Stimulated activated CD4-positive, alpha-beta T cell treated with anti-CD3 and anti-CD28 coated beads, Interleukin-1b, Interleukin-23, amount 100 ng/mL, for 1 hour (primary cell): Measurements from ENCODE around the gene GREM2.

Experiments
- DNase-seq, 2 donors: peaks; one replicate each; pipeline ENCODE4 v3.0.0-alpha.2; 2020; ENCODE audit warnings: low read depth in 2 of 2

GREM2 gene

DNA sequence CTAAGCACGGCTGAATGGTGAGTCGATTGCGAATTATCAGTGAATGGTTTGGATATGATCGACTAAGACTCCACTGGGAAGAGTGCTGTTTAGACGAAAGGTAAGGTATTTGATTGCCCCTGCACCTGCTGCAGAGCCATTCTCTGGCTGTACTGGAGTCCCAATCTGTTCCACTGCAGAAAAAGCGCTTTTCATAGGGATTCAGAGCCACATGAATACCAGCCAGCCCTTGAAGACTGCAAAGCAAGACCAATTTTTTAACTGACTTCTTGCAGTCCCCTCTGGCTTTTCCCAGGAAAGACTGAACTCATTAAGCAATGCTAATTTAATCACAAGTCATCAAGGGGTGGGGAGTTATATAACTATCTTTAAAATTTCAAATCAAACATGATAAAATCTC lies 1.3 kb downstream of the GREM2 start:
- no peak for DNase-seq

DNA sequence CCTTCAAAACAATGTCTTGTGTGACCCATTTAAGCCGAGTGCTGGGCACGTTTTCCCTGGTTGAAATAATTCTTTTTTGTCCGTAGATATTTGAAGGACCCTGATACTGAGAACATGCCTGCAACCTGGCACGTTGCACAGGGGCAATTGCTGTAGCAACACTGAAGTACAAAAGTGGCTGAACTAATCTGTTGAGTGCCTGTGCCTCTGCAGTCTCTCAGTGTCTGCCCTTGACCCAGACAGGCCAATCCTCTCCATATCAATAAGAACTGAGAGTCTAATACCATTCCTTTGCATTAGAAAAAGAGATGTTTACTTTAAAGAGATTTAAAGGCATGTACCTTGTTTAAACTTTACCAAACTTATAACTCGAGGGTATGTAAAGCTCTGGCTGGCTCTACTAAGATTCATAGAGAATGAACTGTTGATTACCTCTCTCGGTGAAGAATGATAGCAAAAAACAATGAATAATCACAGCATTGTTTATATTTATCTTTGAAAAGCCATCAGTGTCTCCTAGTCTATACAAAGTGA lies 2.4 kb downstream of the GREM2 start:
- DNase-seq, result no peak

DNA sequence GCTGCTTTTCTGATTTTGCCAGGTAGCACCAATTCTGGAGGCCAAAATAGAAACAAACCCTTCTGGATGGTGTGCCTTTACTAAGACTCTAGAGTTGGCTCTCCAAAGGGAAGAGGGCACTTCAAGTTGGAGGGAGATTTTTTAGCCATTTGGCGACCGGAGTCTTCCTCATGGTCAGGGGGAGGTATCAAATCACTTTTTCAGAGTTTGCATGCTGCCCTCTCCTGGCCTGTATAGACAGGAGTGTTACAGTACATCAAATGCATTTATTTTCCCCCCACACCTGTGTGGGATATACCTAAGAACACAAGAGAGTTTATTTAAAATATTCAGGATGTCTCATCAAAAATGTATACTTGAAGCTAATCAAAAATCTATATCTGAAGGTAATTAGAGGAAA lies 3.2 kb downstream of the GREM2 start:
- DNase-seq, result no peak

DNA sequence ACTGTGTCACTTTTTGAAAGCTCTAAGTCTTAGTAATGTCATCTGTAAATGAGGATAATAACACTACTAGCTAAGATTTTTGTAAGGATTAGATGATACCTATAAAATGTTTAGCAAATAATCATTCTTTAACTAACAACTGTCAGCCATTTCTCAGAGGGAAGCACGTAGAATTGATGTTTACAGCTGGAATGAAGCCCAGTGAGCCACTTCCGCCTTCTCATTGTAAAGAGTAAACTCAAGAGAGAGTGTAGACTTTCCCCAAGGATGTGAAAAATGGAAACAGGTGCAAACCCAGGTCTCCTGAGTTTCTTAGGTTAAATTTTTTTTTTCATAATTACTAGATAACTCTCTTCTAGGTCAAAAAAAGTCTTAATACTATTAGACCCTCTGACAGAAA lies 4.9 kb downstream of the GREM2 start:
- no peak for DNase-seq

DNA sequence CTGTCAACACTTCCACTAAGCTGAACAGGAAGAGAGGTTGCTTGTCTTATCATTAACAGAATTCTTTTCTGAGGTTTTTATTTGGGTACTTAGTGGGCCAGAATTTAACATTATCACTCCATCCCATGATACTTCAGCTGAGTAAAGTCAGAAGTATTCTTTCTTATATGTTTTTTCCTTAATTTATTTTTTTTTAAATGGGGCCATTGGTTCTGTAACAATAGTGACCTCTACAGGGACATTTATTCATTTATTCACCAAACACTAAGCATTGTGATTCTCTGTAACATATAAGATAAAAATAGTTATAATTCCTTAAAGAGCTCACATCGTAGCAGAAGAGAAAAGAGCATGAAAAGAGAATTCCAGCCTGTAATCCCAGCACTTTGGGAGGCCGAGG lies 9.8 kb downstream of the GREM2 start:
- DNase-seq, result no peak

DNA sequence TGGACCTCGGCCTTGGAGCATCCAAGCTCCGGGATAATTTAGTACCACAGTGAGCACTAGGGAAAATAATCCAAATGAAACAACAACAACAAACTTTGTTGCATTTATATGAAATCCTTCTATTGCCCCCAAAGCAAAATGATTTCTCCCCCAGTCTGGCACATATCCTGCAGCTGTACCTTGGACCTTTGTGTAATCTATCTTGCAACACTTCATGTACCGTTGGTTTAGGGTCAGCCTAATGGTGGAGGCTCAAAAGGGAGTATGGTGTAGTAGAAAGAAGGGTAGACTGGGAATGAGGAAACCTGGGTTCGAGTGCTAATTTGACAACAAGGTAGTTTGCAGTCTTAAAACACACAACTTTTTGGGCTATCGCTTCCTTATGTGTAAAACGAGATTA lies 12.1 kb downstream of the GREM2 start:
- DNase-seq, result no peak

DNA sequence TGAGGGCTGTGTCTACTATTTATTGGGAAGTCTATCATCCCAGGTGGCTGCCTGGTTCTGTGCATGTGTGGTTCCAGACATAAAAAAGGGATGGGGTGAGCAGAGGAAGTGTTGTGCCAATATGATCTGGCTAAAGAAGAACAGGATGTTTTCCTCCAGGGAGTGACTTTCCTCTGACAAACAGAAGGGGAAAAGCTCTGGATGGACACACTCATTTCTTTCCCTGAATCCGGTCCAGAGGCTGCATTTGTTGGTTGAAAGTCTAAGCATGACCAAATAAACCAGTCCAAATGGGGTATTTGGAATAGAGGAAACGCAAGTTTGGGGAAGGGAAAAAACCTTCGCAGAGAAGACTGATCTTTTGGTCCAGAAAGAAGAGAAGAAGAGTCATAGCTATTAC lies 12.7 kb downstream of the GREM2 start:
- no peak for DNase-seq

DNA sequence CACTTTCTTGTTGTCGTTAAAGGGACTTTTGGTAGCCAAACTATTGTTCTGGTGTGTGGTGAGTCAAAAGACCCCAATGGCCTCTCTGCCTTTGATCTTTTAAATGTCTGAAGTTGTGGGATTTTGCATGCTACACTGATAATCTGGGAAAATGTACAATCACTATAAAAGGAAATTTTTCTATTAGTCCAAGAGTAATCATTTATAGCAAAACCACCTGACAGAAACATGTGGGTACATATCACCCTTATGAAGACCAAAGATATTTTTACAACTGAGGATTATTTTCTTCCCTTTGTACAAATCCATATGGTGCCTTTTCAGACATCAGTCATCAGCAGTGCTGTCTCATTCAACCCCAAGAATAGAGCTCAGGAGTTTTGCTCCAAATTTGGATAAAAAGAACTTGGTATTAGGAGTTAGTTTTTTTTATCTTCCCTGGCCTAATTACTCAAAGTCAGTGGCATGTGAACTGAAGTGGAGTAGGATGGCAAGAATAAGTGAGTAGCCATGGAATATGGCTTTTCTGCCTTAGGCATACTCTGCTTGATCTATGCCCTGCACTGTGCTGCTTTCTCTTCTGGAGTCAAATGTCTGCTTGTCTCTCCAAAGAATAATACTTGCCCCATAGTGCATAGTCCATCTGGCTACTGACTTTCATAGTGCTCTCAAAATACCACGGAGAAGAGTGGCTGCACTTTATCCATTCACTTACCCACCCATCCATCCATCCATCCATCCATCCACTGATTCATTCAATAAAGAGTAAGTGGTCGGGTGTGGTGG lies 13.5 kb downstream of the GREM2 start:
- no peak for DNase-seq

DNA sequence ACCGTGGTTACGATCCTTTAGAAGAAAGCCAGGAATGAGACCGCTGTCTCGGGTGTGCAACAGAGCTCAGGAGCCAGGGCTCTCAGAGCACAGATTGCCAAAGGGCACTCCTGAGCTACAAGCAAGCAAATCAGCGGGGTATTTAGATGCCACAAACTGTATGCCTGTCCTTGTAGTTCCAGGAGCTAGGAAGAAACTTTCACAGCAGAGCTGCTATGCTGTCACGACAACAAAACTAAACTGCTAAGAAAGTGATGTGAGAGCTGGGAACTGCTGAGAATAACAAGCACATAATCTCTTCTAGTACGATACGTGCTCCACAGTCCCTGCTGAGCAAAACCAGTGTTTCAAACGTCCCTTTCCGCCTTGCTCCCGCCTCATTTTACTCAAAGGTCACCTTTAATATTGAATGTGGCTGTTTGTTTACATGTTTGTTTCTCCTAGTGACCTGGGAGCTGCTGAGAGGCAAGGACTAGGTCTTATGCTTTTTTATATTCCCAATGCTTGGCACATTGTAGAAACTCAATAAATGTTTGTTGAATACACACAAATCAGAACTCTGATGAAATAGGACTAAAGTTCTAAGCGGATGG lies 14.7 kb downstream of the GREM2 start:
- DNase-seq, result no peak

DNA sequence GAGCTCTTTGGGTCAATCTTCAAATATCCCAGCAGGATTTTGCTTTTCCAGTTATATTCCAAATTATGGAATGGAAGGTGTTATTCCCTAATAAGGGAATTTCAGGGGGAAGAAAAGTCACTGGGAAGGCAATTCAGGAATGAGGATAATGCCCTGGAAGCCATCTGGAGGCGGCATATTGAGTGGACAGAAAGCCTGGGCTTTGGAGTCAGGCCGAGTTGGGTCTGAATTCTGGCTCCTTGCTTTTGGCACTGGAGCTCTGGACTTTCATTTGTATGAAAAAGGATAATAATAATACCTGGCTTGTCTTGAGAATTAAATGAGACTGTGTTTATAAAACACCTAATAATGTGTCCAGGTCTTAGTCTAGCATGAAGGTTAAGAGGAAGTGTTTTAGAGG lies 16.5 kb downstream of the GREM2 start:
- no peak for DNase-seq

DNA sequence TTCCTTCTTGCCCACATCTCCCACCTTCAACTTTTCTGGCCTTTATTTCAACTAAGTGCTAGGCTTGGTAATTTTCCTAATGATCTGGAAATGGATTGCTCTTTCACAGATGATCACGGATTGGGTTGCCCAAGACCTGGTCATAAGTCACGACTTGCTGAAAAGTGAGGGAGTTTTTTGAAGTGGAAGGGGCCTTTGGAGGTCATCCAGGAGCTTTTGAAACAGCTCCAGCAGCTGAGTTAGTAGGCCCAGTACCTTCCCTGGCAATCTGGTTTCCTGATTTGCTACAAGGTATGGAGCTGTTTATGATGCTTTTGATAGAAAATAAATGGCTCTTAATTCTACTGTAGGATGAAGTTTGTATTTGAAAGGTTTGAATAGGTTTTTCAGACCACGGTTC lies 20.4 kb downstream of the GREM2 start:
- no peak for DNase-seq

DNA sequence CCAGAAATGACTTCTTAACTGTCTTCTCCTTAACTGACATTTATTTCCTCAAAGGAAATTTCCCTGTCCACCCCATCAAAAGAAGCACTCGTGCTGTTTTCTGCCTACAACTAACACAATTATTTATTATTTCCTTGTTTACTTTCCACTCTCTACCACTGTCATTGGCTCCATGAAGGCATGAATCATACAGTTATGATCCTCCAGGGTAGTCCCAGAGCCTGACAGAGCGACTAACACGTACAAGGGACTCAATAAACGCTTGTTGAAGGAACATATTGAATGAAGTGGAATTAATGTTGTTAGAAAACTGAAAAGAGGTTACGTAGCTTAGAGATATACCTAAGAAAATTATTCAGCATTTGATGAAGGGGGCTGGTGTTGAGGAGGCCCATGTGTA lies 20.9 kb downstream of the GREM2 start:
- DNase-seq, result no peak

DNA sequence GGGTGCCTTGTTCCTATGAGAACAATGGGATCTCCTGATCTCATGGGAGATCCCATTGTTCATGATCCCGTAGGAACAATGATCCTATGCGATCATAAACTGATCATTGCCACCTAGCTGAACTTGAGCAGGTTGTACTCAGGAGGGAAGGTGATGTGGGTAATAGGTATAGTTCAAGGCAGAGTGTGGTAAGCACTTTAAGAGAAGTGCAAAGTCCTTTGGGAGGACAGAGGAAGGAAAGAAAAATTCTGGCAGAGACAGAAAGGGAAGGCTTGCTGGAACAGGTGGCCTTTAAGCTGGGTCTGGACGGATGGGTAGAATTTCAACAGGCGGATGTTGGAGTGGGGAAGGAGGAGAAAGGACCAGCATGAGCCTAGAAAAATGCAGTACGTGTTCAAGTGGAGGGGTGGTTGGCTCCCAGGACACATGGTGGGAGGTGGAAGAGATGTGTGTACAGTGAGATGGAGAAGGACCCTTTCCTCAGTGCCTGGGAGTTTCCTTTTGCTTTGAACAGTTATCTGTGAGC lies 22.3 kb downstream of the GREM2 start:
- no peak for DNase-seq

DNA sequence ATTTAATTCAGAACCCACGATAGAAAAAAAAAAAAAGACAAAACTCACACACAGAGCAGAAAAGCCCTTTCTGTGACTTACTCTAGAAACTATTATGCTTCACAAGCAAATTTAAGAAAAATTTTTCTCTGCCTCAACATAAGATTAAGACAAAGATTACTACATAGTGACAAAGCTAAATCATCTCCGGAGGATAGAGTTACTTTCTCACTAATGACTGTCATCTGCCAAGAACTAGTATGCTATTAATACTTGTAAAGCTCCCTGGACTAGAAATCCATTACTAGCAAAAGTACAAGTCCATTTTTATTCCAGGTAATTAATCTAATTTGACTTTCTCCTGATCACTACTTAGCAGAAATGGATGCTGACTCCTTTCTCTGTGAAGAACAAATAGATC lies 25.9 kb downstream of the GREM2 start:
- no peak for DNase-seq

DNA sequence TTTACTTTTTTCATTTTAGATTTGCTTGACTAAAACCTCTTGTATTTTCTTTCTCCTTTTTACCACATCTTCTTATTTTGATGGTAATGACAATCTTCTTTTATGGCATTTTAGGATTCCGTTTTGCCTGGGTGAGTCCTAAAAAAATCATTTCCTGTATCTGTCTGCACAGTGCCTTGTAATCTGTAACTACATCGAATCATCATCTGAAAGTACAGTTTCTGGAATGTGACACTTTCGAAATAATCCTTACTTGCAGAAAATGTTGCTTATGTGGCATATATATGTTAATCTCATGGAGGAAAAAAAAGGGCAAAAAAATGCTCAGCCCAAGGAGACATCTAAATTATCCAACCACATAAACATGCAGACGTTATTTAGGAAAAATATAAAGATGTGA lies 29.0 kb downstream of the GREM2 start:
- no peak for DNase-seq

DNA sequence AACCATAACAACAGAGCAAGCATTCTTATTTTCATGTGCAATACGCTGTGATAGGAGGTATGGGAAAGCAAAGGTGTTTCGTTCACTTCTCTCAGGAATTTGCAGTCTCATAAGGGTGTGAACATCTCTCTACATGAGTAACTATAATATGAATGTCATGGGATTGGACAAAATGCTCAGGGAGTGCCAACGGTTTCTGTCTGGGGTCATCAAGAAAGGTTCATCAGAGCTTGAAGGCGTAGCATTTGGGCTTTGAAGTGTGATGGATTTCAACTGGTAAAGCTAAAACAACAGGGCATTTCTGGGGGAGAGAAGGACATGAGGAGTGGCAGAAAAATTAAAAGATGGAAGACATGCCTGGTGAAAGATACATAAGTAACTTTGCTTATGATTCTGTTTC lies 32.4 kb downstream of the GREM2 start:
- no peak for DNase-seq

DNA sequence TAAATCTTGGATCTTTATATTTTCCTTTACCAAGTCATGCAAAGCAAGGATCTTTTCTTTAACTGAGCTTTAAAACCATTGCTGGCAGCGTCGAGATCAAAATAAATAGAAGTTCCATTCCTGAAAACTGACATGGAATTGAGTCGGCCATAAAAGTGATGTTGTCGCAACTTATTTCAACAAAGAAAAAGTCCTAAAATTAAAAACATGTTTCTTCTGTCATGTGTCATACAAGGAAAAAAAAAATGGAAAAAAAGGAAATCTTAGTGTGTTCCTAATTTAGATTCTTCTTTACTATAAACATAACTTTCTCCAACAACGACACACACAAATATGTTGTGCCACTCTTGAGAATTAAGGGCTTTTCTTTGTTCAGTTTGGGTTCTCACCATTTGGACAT lies 34.9 kb downstream of the GREM2 start:
- DNase-seq, result no peak

DNA sequence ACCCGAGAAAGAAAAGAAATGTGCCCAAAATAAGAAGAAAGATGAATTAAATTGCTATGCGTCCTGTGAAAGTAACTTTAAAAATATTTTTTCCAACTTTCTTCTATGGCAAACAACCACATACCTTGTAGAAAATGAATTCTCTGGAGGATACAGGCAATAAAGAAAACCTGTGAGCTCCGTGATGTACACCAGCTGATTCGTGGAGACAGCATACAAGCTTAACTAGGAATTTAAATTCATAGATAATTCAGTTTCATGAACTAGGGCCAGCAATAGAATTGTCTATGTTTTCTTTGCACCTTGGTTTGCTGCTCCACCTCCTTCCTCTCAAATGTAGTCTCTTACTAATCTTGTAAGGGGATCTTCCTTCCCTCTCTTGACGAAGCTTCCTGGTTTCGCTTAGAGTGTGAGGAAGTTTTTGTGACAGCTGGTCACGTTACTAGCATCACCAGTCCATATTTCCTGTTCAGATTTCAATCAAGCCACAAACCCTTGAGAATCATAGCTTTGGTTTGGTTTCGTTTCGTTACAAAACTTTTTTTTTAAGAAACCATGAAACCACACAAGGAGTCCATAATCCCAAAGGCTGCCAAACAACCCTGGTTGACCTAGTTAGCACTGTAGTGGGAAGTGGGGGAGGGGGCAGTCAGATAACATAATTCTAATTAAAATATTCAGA lies 35.8 kb downstream of the GREM2 start:
- no peak for DNase-seq

DNA sequence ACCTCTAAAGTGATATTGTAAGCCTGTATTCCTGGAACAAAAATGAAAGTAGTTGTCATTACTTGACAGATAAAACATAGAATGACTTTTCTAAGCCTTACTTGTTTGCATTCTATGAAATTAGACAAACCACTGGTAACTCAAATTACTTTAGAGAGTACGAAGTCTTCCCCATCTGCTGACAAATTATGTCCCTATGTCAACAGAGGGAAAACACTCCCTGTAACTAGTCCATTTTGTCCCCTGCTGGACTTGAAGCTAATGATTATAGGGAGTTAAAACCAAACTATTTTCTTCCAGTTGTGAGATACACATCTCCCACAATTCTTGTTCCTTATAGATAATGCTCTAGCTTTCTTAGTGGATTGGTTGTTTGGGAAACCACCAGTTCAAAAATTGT lies 39.6 kb downstream of the GREM2 start:
- no peak for DNase-seq

DNA sequence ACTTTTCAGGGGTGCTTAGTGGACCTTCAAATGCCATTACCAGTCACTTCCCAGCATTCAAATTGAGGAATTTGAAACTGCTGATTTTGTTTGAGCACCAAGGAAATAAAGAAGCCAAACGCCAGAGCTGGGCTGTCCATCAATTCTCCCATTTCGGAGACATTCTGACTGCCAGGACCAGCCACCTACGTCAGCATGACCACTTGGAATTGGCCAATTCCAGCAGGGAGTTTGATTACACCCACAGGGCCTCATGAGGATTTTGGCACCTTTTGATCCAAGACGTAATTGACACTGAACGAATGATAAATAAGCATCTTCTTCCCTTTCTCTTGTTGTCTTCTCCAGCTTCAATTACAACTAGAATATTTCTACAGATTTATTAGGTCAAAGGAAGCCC lies 40.2 kb downstream of the GREM2 start:
- DNase-seq, result no peak

DNA sequence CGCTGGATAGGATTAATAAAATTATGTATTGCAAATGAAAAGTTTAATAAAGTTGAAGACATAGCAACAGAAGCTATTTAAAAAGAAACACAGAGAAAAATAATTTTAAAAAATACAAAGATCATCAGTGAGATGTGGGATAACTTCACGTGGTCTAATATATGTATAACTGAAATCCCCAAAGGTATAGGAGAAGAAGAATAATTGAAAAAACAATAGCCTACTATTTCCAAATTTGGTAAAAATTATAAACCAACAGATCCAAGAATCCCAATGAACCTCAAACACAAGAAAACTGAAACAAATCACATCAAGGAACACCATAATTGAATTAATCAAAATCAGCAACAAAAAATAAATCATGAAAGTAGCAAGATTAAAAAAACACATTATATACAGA lies 44.9 kb downstream of the GREM2 start:
- DNase-seq, result no peak

DNA sequence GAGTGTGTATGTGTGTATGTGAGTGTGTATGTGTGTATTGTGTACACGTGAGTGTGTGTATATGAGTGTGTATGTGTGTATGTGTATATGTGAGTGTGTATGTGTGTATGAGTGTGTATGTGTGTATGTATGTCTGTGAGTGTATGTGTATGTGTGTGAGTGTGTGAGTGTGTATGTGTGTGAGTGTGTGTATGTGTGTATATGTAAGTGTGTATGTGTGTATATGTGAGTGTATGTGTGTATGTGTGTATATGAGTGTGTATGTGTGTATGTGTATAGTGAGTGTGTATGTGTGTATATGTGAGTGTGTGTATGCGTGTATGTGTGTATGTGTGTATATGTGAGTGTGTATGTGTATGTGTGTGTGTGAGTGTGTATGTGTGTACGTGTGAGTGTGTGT lies 49.2 kb downstream of the GREM2 start:
- DNase-seq, result no peak

DNA sequence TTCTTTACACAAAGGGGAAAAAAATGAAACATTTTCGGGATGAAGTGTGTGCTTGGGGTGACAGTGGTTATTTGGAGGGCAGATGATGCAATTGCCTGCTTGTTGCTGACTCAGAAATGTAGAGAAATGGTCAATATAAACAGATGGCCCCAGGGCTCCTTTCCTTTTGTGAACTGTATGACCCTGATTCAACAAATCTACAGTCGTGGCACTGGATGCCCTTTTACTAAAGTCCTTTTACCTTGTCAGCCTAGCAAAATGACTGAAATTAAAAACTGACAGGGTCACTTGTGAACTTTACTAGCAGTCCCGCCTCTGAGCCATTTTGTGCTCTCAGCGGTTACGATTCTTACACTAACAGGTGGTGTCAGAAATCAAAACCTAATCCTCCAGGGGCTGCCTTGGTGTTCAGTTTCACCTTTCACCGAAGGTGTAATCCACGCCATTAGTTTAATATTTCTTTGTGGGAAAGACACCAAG lies 49.8 kb downstream of the GREM2 start:
- no peak for DNase-seq
